ENCODE measurements around the gene SLC6A6. TPM values are rescaled to one million over a fixed set of nuclear protein-coding genes. Genes with fewer than 3 reads are reported as not detected.

Gene SLC6A6
- total RNA-seq, 4 donors from 2014 or later = 15.4 to 37.6 (median 20.9) TPM

GRCh38 chr3:14532691-14533456, 130.5 kb downstream of the SLC6A6 start:
- no peak for TF ChIP-seq POLR2A (IDR thresholded peaks at IDR 0.05)
- no peak for TF ChIP-seq CTCF (IDR thresholded peaks at IDR 0.05)
- no peak for TF ChIP-seq EP300 (IDR thresholded peaks at IDR 0.05)
- TF ChIP-seq POLR2AphosphoS5 (IDR thresholded peaks at IDR 0.05) = no peak
- peak; percentile 74 for ATAC-seq
- peaks cover 0 to 20% (median 0%) of the 10 kb centered on the region in 3 donors for H3K4me1 ChIP-seq
- H3K36me3 ChIP-seq = no peaks in the 10 kb centered on the region
- H3K27me3 ChIP-seq = peaks cover 38% of the 10 kb centered on the region
- H3K27ac ChIP-seq = no peak overlapping the region
- 50 to 86% methylated on average over 6 to 13 of the region's 20 CpGs for WGBS, 2 donors (ENCODE audit: low coverage in 1 of 2)
- H3K4me3 ChIP-seq = no peak overlapping the region
- no peaks in the 10 kb centered on the region for H3K9me3 ChIP-seq

GRCh38 chr3:14533457-14533958, 131.1 kb downstream of the SLC6A6 start:
- TF ChIP-seq EP300 (IDR thresholded peaks at IDR 0.05) = no peak
- no peak for TF ChIP-seq POLR2AphosphoS5 (IDR thresholded peaks at IDR 0.05)
- TF ChIP-seq POLR2A (IDR thresholded peaks at IDR 0.05) = no peak
- H3K4me3 ChIP-seq = no peak overlapping the region
- WGBS, 2 donors (ENCODE audit: low coverage in 1 of 2) = 67% methylated on average over 8 of the region's 14 CpGs; no CpG with 5 or more reads in 1 of the 2 donors
- ATAC-seq = no peak
- H3K36me3 ChIP-seq = no peaks in the 10 kb centered on the region
- no peaks in the 10 kb centered on the region for H3K9me3 ChIP-seq
- no peak overlapping the region for H3K27ac ChIP-seq
- peaks cover 38% of the 10 kb centered on the region for H3K27me3 ChIP-seq
- H3K4me1 ChIP-seq = peaks cover 0 to 20% (median 0%) of the 10 kb centered on the region in 3 donors

DNA sequence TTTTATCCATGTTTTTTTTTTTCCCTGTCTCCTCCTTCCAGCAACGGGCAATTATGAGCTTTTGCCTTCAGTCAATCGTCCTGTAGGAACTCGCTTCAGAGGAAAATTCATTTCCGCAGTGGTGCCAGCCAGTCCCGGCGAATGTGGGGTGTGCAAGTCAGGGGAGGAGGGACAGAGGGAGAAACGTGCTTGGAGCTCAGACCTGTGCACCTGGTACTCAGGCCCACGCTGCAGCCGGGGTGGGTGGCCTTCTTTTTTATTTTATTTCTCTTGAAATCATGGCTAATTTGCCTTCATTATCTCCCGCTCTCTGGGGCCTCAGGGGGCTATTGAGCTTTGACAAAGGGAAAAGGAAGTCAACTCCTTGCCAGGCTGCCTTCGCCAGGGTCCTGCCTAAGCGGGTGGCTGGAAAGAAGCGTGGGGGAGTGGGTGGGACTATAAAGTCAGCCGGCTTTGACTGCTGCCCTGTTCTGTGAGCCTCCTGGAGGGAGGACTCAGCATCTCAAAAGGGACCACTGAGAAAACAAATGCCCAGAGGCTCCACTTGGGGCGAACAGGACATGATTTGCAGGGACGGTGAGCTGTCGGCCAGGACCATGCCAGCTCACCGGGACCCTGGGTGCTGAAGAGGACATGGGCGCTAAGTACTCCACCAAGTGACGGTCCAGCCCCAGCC, 132.2 kb downstream of the SLC6A6 start:
- 26 to 32% methylated on average over 6 to 18 of the region's 20 CpGs for WGBS, 2 donors (ENCODE audit: low coverage in 1 of 2)

DNA sequence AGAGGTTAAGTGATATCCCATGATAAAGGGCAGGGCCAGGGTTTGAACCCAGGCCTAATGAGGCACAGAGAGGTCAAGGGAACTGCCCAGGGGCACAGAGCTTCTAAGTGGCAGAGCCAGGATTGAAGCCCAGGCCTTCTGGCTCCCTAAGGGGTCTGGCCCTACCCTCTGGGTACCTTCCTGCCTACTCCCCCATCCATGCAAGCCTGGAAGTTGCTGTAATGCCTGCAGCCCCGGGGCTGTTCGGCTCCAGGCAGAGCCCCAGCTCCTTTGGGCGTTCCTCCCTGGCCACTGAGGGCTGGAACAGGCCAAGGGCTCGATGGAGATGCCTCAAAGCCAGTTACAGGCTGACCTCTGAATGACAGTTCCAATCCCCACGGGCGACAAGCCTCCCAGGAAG, 133.2 kb downstream of the SLC6A6 start:
- ATAC-seq = no peak
- WGBS, 2 donors (ENCODE audit: low coverage in 1 of 2) = 72% methylated on average over 2 of the region's 6 CpGs; no CpG with 5 or more reads in 1 of the 2 donors
- TF ChIP-seq POLR2AphosphoS5 (IDR thresholded peaks at IDR 0.05) (no peak), EP300 (IDR thresholded peaks at IDR 0.05) (no peak), CTCF (IDR thresholded peaks at IDR 0.05) (no peak), POLR2A (IDR thresholded peaks at IDR 0.05) (no peak)
- peaks cover 48% of the 10 kb centered on the region for H3K27me3 ChIP-seq
- H3K9me3 ChIP-seq = no peaks in the 10 kb centered on the region
- no peak overlapping the region for H3K4me3 ChIP-seq
- no peaks in the 10 kb centered on the region for H3K36me3 ChIP-seq
- H3K27ac ChIP-seq = no peak overlapping the region
- peaks cover 0 to 20% (median 0%) of the 10 kb centered on the region in 3 donors for H3K4me1 ChIP-seq

More for the DNA sequence above, 132.2 kb downstream of the SLC6A6 start:
- no peak overlapping the region for H3K27ac ChIP-seq
- H3K9me3 ChIP-seq = no peaks in the 10 kb centered on the region
- H3K27me3 ChIP-seq = peaks cover 38% of the 10 kb centered on the region
- ATAC-seq = no peak
- H3K4me3 ChIP-seq = no peak overlapping the region
- H3K4me1 ChIP-seq = peaks cover 0 to 20% (median 0%) of the 10 kb centered on the region in 3 donors
- TF ChIP-seq POLR2AphosphoS5 (IDR thresholded peaks at IDR 0.05) = no peak
- TF ChIP-seq POLR2A (IDR thresholded peaks at IDR 0.05) = no peak
- TF ChIP-seq EP300 (IDR thresholded peaks at IDR 0.05) = no peak
- TF ChIP-seq CTCF (IDR thresholded peaks at IDR 0.05) = no peak
- no peaks in the 10 kb centered on the region for H3K36me3 ChIP-seq

GRCh38 chr3:14536055-14536815, 133.8 kb downstream of the SLC6A6 start:
- Histone ChIP-seq H3K4me1 (peaks cover 0 to 20% (median 0%) of the 10 kb centered on the region in 3 donors), H3K27me3 (peaks cover 52% of the 10 kb centered on the region), H3K27ac (no peak overlapping the region), H3K36me3 (no peaks in the 10 kb centered on the region), H3K9me3 (no peaks in the 10 kb centered on the region), H3K4me3 (no peak overlapping the region)
- TF ChIP-seq POLR2AphosphoS5 (IDR thresholded peaks at IDR 0.05) (no peak), EP300 (IDR thresholded peaks at IDR 0.05) (no peak), POLR2A (IDR thresholded peaks at IDR 0.05) (no peak), CTCF (IDR thresholded peaks at IDR 0.05) (no peak)
- 84 to 87% methylated on average over 3 to 5 of the region's 10 CpGs for WGBS, 2 donors (ENCODE audit: low coverage in 1 of 2)
- no peak for ATAC-seq

All from gastroesophageal sphincter (tissue), 4 donors.